ENCODE measurements around the gene STK17B. TPM values are rescaled to one million over a fixed set of nuclear protein-coding genes. Genes with fewer than 3 reads are reported as not detected.

STK17B gene
- total and polyA plus RNA-seq, 5 donors, result 3.7 to 8.1 (median 7.0) TPM

DNA sequence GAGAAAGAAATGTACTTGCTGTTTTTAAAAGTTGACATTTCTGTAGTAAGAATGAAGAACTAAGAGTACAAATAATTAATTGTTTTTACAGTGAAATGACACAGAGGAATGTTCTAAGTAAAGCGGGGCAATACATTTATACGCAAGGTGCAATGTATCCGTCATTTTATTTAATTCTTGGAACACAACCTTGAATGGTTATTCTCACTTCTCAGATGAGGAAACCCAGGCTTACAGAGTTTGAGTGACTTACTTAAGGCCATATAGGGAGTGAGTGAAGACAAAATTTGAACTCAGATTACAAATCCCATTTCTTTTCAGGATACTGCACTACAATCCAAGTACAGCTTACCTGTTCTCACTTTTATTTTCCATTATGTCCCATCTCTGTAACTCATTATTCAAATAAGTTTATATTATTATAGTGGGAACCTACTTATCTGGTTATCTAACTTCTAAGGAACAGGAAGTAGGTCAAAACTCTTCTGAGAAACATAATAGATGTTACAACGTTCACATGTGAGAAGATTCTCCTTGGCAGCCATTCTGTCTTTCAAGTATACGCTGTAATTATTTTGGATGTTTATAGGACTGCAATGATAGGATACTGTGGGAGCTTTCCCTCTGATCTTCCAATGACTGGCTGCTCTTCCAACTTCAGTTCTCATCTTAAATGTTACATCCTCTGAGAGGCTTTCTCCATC is 12.3 kb upstream of the STK17B start:
- Histone ChIP-seq H3K4me1 (ENCODE audit: control insufficient read depth, insufficient read depth, low read length) (no peaks in the 10 kb centered on the region), H3K4me3 (ENCODE audit: low read length) (no peak overlapping the region), H3K27me3 (ENCODE audit: control insufficient read depth, insufficient read depth) (no peaks in the 10 kb centered on the region), H3K27ac (ENCODE audit: low read length) (no peak overlapping the region), H3K9me3 (ENCODE audit: control insufficient read depth, low read length) (no peaks in the 10 kb centered on the region)
- intact Hi-C loops (cut with DNase I), result no loop called here
- no peak for ATAC-seq
- no peak for DNase-seq
- WGBS, result 80% methylated on average over 5 of the region's 5 CpGs

DNA sequence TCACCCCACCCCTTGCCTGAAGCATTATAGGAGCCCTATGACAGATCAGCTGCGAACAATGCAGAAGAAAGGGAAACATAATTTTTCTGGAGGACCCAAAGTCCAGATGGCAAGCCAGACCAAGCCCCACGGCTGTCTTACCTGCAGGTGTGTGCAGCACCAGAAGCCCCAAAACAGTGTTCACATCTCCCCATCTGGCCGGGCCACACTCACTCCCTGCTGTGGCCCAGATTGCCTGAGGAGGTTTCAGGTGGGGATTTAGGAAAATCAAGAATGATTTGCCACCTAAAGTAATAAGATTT is 11.7 kb upstream of the STK17B start:
- Histone ChIP-seq H3K27me3 (ENCODE audit: control insufficient read depth, insufficient read depth) (no peaks in the 10 kb centered on the region), H3K4me3 (ENCODE audit: low read length) (no peak overlapping the region), H3K4me1 (ENCODE audit: control insufficient read depth, insufficient read depth, low read length) (no peaks in the 10 kb centered on the region), H3K9me3 (ENCODE audit: control insufficient read depth, low read length) (no peaks in the 10 kb centered on the region), H3K27ac (ENCODE audit: low read length) (no peak overlapping the region)
- ATAC-seq (no peak), DNase-seq (no peak)
- intact Hi-C loops (cut with DNase I), result no loop called here
- WGBS, result 91% methylated on average over 3 of the region's 3 CpGs

DNA sequence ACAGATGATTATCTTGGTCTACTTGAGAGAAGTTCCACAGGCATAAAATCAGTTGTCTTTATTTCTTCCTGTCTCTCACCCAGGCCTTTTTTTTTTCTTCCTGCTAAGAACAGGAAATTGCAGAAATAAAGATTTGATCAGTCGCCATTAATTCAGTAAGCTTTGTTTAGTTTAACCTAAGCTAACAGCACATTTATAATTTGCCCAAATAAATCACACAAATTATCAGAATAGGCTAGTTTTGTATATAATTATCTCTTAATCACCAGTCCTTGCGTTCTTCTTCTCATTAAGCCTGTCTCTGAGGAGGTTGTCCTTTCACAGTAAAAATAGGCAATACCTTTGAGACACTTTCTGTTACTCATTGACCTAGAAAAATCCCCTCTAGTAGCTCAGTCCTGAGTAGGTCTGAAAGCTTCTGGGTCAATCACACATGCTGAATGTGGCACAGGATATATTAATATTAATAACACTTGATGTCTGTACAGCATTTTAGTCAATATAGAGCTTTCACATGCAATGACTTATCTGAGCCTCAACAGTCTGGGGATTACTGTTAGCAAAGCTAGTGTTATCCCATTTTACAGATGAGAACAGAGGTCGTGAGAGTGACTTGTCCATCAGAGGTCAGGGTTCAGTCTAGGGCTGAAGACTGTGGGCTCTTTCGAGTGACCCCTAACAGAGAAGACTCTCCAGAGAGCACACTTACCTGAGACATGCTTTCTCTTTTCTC is 11.2 kb upstream of the STK17B start:
- H3K27ac ChIP-seq (ENCODE audit: low read length), result no peak overlapping the region
- intact Hi-C loops (cut with DNase I), result no loop called here
- H3K9me3 ChIP-seq (ENCODE audit: control insufficient read depth, low read length), result no peaks in the 10 kb centered on the region
- H3K4me3 ChIP-seq (ENCODE audit: low read length), result no peak overlapping the region
- no peaks in the 10 kb centered on the region for H3K4me1 ChIP-seq (ENCODE audit: control insufficient read depth, insufficient read depth, low read length)
- no peak for ATAC-seq
- no peaks in the 10 kb centered on the region for H3K27me3 ChIP-seq (ENCODE audit: control insufficient read depth, insufficient read depth)
- WGBS, result 72% methylated on average over 4 of the region's 4 CpGs
- DNase-seq, result no peak

DNA sequence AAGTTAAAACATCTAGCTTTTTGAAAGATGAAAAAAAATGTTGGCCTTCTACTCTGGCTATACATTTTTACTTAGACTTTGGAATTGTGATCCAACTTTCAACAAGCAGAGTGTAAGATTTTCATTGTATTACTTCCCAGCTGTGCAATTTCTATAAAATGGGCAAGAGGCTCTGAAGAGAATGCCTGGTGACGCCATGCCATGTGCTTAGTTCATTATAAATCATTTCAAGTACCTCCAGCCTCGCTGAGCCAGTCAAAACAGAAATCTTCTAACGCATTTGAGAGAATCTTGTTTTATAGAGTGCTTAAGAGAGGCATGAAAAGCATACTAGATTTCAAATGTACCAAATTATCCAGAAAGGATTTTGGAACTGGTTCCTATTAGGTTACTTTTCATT is 10.1 kb upstream of the STK17B start:
- no peak for DNase-seq
- Histone ChIP-seq H3K27me3 (ENCODE audit: control insufficient read depth, insufficient read depth) (no peaks in the 10 kb centered on the region), H3K4me1 (ENCODE audit: control insufficient read depth, insufficient read depth, low read length) (no peaks in the 10 kb centered on the region), H3K9me3 (ENCODE audit: control insufficient read depth, low read length) (no peaks in the 10 kb centered on the region), H3K4me3 (ENCODE audit: low read length) (no peak overlapping the region), H3K27ac (ENCODE audit: low read length) (no peak overlapping the region)
- WGBS, result 89% methylated on average over 3 of the region's 3 CpGs
- intact Hi-C loops (cut with DNase I), result no loop called here
- no peak for ATAC-seq

DNA sequence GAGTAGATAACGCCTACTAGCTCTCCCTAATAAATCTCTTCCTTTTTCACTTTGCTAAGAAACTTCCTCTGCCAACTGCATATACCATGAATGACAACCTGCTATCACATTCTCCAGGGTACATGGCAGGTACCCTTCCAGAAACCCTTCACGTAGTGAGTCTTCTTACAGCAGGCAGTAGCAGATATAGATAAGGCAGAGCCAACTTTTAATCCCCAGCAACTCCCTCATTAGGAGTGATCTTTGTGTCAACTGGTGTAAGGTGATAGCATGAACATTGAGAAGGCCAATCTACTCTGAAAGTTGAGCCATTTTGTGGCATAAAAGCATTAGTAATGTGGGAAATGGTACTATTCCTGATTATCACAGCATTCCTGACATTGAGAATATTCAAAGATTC is 5.7 kb upstream of the STK17B start:
- Histone ChIP-seq H3K4me1 (ENCODE audit: control insufficient read depth, insufficient read depth, low read length) (no peaks in the 10 kb centered on the region), H3K27me3 (ENCODE audit: control insufficient read depth, insufficient read depth) (no peaks in the 10 kb centered on the region), H3K27ac (ENCODE audit: low read length) (no peak overlapping the region), H3K9me3 (ENCODE audit: control insufficient read depth, low read length) (no peaks in the 10 kb centered on the region), H3K4me3 (ENCODE audit: low read length) (no peak overlapping the region)
- WGBS, result 66% methylated on average over 2 of the region's 2 CpGs
- DNase-seq (no peak), ATAC-seq (no peak)
- intact Hi-C loops (cut with DNase I), result no loop called here

DNA sequence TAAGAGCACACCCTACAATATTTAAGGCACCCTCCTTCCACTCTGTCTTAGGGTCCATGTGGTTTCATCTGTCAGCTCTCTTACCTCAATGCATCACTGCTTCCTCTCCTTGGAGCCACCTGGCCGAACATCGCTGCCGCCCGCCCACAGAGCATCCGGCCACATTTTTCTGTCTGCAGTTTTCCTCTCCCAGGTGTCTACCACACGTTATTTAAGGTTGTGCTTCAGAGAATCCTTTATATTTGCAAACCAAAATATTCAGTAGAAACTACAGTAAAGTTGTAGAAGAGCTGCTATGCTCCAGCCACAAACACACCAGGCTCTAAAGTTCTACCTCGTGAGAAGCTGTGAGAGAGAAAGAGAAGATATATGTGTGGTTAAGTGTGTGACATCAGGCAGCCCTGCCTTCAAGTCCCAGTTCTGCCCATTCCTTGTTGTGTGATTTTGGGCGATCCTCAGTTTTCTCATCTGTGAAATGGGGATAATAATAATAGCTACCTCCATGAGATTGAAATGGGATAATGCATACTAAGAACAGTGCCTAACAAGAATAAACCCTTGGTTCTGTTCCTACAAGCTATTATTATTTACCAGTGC is 4.9 kb upstream of the STK17B start:
- no peak overlapping the region for H3K27ac ChIP-seq (ENCODE audit: low read length)
- intact Hi-C loops (cut with DNase I), result no loop called here
- no peaks in the 10 kb centered on the region for H3K4me1 ChIP-seq (ENCODE audit: control insufficient read depth, insufficient read depth, low read length)
- no peaks in the 10 kb centered on the region for H3K27me3 ChIP-seq (ENCODE audit: control insufficient read depth, insufficient read depth)
- no peak overlapping the region for H3K4me3 ChIP-seq (ENCODE audit: low read length)
- DNase-seq, result peak in 2 of 3 donors; percentile 41 to 57
- ATAC-seq, result no peak
- H3K9me3 ChIP-seq (ENCODE audit: control insufficient read depth, low read length), result no peaks in the 10 kb centered on the region
- WGBS, result 82% methylated on average over 8 of the region's 8 CpGs

DNA sequence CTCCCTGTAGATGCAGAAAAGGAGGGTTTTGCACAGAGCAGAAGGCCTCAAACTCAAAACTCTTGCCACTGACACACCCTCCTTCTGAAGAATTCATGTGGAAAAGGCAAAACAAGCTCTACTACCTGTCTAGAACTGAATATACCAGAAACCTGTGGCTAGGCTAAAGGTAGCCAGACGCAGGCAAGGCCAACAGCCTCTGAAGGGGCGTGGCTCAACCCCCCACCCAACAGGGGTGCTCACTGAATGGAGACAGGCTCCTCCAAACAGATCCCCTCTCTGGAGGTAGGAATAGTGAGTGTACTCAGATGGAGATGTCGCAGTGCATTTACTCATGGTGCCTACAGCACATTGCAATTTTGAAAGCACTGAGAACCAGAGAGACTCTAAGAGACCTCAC is 3.0 kb upstream of the STK17B start:
- no peaks in the 10 kb centered on the region for H3K27me3 ChIP-seq (ENCODE audit: control insufficient read depth, insufficient read depth)
- no peak overlapping the region for H3K4me3 ChIP-seq (ENCODE audit: low read length)
- no peaks in the 10 kb centered on the region for H3K9me3 ChIP-seq (ENCODE audit: control insufficient read depth, low read length)
- H3K27ac ChIP-seq (ENCODE audit: low read length), result no peak overlapping the region
- ATAC-seq, result no peak
- intact Hi-C loops (cut with DNase I), result no loop called here
- H3K4me1 ChIP-seq (ENCODE audit: control insufficient read depth, insufficient read depth, low read length), result no peaks in the 10 kb centered on the region
- 92% methylated on average over 3 of the region's 3 CpGs for WGBS
- DNase-seq, result no peak

DNA sequence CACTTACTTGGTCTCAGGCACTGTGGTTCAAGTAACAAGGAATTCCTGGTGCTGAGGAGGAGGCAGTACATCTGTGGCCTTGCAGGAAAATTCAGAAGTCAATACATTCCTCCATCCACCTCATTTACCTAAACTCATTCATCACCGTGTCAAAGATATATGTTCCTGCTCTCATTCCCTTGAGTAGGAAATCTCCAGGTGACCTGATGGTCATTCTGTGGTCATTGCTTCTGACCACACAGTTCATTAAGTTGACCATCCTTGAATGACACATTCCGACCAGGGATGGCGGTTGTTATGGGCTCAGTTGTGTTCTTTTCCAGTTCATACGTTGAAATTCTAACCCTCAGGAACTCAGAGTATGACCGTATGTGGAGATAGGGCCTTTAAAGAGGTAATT is 2.1 kb upstream of the STK17B start:
- WGBS, result 91% methylated on average over 5 of the region's 5 CpGs
- no peaks in the 10 kb centered on the region for H3K27me3 ChIP-seq (ENCODE audit: control insufficient read depth, insufficient read depth)
- H3K4me1 ChIP-seq (ENCODE audit: control insufficient read depth, insufficient read depth, low read length), result no peaks in the 10 kb centered on the region
- no peak for ATAC-seq
- H3K27ac ChIP-seq (ENCODE audit: low read length), result no peak overlapping the region
- no peaks in the 10 kb centered on the region for H3K9me3 ChIP-seq (ENCODE audit: control insufficient read depth, low read length)
- no peak overlapping the region for H3K4me3 ChIP-seq (ENCODE audit: low read length)
- intact Hi-C loops (cut with DNase I), result no loop called here
- no peak for DNase-seq

DNA sequence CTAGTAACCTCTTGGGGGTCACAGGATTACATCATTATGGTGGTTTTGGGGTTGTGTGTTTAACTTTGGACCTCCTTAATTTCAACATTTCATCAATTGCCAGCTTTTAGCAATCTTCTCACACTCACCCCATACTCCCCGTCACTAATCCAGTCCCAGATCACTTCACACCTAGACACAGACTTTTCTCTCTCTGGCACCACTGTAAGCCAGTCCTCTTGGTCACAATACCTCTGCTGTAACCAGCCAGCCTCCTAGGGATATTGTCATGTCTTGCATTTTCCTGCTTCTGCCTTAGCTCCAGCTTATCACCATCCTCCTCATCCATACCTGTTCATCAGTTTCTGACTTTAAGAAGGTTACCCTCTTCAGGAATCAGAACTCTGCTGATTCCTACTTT is 1.6 kb upstream of the STK17B start:
- intact Hi-C loops (cut with DNase I), result no loop called here
- 62% methylated on average over 1 of the region's 1 CpG for WGBS
- Histone ChIP-seq H3K27ac (ENCODE audit: low read length) (no peak overlapping the region), H3K4me1 (ENCODE audit: control insufficient read depth, insufficient read depth, low read length) (no peaks in the 10 kb centered on the region), H3K4me3 (ENCODE audit: low read length) (no peak overlapping the region), H3K9me3 (ENCODE audit: control insufficient read depth, low read length) (no peaks in the 10 kb centered on the region), H3K27me3 (ENCODE audit: control insufficient read depth, insufficient read depth) (no peaks in the 10 kb centered on the region)
- ATAC-seq (no peak), DNase-seq (no peak)

DNA sequence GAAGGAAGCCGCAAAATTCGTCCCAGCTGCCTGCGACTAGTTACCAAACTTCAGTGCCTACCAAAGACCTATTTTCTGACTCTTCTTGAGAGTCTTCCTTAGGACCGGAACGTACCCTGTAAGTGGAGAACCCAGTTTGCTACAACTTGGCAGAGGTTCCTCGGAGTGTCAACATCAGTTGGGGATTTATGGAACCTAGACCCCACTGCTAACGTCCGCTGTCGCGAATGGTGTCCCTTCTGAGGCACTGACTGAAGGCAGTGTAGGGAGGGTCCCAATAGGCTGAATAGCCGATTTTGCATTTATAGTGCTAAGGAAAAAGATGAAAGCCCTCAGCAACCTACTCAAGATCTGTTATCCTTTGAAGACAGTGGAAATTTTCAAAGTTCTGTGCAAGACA is 568 bp upstream of the STK17B start:
- WGBS, result 6% methylated on average over 11 of the region's 11 CpGs
- Histone ChIP-seq H3K27me3 (ENCODE audit: control insufficient read depth, insufficient read depth) (no peaks in the 10 kb centered on the region), H3K27ac (ENCODE audit: low read length) (peak overlapping the region; percentile 25), H3K9me3 (ENCODE audit: control insufficient read depth, low read length) (no peaks in the 10 kb centered on the region), H3K4me1 (ENCODE audit: control insufficient read depth, insufficient read depth, low read length) (peaks cover 2% of the 10 kb centered on the region), H3K4me3 (ENCODE audit: low read length) (peak overlapping the region; percentile 83)
- intact Hi-C loops (cut with DNase I), result no loop called here
- ATAC-seq (no peak), DNase-seq (peak in 1 of 3 donors; percentile 32)

DNA sequence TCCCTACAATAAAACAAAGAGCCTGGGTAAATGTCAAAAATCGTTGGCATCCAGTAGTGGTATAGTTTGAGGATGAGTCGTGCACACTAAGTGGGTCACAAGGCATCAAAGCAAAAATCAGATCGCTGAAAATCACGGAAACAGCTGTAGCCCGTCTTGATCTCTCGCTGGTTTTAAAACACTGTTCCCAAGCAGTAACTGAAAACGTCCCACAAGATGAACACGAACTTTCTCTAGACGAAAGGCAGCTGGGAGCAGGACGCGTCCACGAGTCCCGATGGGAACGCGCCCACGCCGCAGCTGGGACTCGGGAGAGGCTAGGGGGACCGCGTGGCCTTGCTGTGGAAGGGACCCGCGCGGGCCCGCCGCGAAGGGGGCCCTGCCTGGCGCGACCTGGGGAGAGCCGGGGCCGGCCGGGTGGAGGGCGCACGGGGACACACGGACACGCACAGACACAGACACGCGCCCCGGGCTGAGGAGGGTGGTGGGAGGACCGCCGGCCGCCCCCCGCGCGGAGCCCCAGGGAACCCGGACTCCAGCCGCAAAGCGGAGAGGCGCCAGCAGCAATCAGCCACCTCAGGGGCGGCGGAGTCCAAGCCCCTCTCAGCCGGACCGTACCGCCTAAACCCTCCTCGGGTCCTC is 651 bp downstream of the STK17B start:
- peak overlapping the region; percentile 49 for H3K27ac ChIP-seq (ENCODE audit: low read length)
- H3K4me3 ChIP-seq (ENCODE audit: low read length), result peak overlapping the region; percentile 83
- no peaks in the 10 kb centered on the region for H3K27me3 ChIP-seq (ENCODE audit: control insufficient read depth, insufficient read depth)
- under 1% methylated on average over 54 of the region's 54 CpGs for WGBS
- intact Hi-C loops (cut with DNase I), result no loop called here
- H3K9me3 ChIP-seq (ENCODE audit: control insufficient read depth, low read length), result no peaks in the 10 kb centered on the region
- ATAC-seq (peak; percentile 66 to 68), DNase-seq (peak; percentile 22 to 73 (median 72))
- peaks cover 2% of the 10 kb centered on the region for H3K4me1 ChIP-seq (ENCODE audit: control insufficient read depth, insufficient read depth, low read length)

All from right cardiac atrium (tissue), 5 donors.